Gastrocnemius medialis (tissue), 4 donors: ENCODE data around the gene MAD1L1. TPM values are rescaled to one million over a fixed set of nuclear protein-coding genes. Genes with fewer than 3 reads are reported as not detected.

Experiments used
- ATAC-seq, 2 donors: fragments of 150-250 bp; one replicate each; pipeline ENCODE4 v1.9.1; 2016
- DNase-seq, 2 donors: peaks; one replicate each; pipeline ENCODE4 v3.0.0-alpha.2; 2019
- H3K27ac ChIP-seq, 4 donors: fragments of 200-600 bp; sonication (generic); 1 replicate in 1 of 4; 2 replicates in 3 of 4; pipeline ENCODE4 v1.5.1; 2016 to 2018; ENCODE audit warnings: mild to moderate bottlenecking in 2 of 4, moderate library complexity in 1 of 4
- H3K27me3 ChIP-seq, 3 donors: fragments of 200-600 bp; sonication (generic) in 2 of 3; 1 replicate in 1 of 3; 2 replicates in 2 of 3; pipeline versions ENCODE4 v1.5.1 to v1.6.0; 2016 to 2019; ENCODE audit warnings: mild to moderate bottlenecking in 1 of 3, moderate library complexity in 1 of 3
- H3K36me3 ChIP-seq, 2 donors: fragments of 200-600 bp; sonication (generic) in 1 of 2; one replicate each; pipeline ENCODE4 v1.5.1; 2017 to 2018
- H3K4me1 ChIP-seq, 2 donors: fragments of 200-600 bp; sonication (generic) in 1 of 2; one replicate each; pipeline ENCODE4 v1.5.1; 2016 to 2017; ENCODE audit warnings: mild to moderate bottlenecking in 2 of 2
- H3K4me3 ChIP-seq, 4 donors: fragments of 200-600 bp; sonication (generic) in 3 of 4; 1 replicate in 1 of 4; 2 replicates in 3 of 4; pipeline ENCODE4 v1.5.1; 2016 to 2019; ENCODE audit warnings: mild to moderate bottlenecking in 2 of 4
- H3K9me3 ChIP-seq, 3 donors: fragments of 200-600 bp; sonication (generic) in 2 of 3; 1 replicate in 1 of 3; 2 replicates in 2 of 3; pipeline ENCODE4 v1.5.1; 2016 to 2019
- POLR2A ChIP-seq, 2 donors: fragments of 450-650 bp; IDR thresholded peaks; one replicate each; pipeline ENCODE4 v1.6.1; 2017; ENCODE audit warnings: antibody characterized with exemption in 2 of 2, mild to moderate bottlenecking in 2 of 2, moderate library complexity in 2 of 2
- in situ Hi-C, 4 donors: fragments of 200-750 bp; cut with MboI; loops; one replicate each; pipeline versions ENCODE4 v1.15.0 to v1.8.0; 2017; ENCODE audit warnings: low sequenced_read_pairs in 4 of 4
- intact Hi-C: fragments of 100-400 bp; cut with DNase I; formaldehyde crosslinking; loops from one replicate; pipeline ENCODE4 v1.15.1; 2023; ENCODE audit warnings: low total_unique reads
- total RNA-seq, 4 donors: library from RNA; depleted of rRNA; stranded (reverse); fragments of >200 nt; gene quantifications; one replicate each; pipeline versions ENCODE4 v1.1.0 to v1.2.3, GENCODE V29; 2016
- TF ChIP-seq, protein P1 (sequence below), 5 experiments: fragments of 450-650 bp in 3 of 5; fragments of 200-600 bp in 2 of 5; sonication (generic) in 2 of 5; IDR thresholded peaks in 4 of 5; conservative IDR thresholded peaks in 1 of 5; 1 replicate in 4 of 5; 2 replicates in 1 of 5; pipeline ENCODE4 v1.5.1; 2016 to 2019; ENCODE audit warnings: antibody characterized with exemption in 5 of 5, mild to moderate bottlenecking in 3 of 5, moderate library complexity in 3 of 5

The MAD1L1 gene
- total RNA-seq, 4 donors from 2014 or later = 19.7 to 32.4 (median 22.7) TPM

DNA sequence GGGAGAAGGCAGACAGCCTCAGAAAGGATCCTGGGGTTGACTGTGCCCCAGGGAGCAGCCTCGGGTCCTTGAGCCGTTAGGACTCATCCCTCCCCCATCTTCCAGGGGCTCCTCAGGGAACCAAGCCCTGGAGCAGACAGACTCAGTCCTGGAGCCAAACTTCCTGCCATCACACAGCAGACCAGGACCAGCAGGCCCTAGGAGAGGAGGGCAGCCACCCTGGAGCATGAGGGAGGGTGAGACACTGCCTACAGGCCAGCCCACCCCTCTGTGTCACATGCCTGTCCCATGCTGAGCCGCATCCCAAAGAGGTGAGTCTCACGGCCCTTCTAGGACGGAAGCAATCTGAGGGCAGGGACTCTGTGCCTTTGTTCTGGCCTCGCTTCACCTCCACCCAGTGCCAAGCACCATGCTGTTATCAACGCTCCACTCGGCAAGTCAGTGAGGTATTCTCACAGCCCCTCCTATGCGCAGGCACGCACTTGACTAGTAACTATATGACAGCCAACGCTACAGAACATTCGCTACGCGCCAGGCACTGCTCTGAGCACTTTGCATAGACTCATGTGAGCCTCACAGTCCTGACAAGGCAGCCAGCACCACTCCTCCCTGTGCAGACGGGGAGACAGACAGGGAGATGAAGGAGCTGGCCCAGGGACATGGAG, 19.1 kb downstream of the MAD1L1 start:
- TF ChIP-seq POLR2A (IDR thresholded peaks at IDR 0.05) = no peak
- TF ChIP-seq, protein P1, sequence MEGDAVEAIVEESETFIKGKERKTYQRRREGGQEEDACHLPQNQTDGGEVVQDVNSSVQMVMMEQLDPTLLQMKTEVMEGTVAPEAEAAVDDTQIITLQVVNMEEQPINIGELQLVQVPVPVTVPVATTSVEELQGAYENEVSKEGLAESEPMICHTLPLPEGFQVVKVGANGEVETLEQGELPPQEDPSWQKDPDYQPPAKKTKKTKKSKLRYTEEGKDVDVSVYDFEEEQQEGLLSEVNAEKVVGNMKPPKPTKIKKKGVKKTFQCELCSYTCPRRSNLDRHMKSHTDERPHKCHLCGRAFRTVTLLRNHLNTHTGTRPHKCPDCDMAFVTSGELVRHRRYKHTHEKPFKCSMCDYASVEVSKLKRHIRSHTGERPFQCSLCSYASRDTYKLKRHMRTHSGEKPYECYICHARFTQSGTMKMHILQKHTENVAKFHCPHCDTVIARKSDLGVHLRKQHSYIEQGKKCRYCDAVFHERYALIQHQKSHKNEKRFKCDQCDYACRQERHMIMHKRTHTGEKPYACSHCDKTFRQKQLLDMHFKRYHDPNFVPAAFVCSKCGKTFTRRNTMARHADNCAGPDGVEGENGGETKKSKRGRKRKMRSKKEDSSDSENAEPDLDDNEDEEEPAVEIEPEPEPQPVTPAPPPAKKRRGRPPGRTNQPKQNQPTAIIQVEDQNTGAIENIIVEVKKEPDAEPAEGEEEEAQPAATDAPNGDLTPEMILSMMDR (IDR thresholded peaks at IDR 0.05 in 4 of 5, conservative IDR thresholded peaks at IDR 0.05 in 1 of 5) = no peak
- DNase-seq = no peak
- intact Hi-C loops (no loop called here), in situ Hi-C loops (loop anchor here in 2 of 4 donors (25.0 kb wide), 2 partner anchors 551 to 626 kb away; partner anchors contain the start of gene ELFN1 (in 1 of the 2))
- Histone ChIP-seq H3K27me3 (no peaks in the 10 kb centered on the region), H3K4me1 (peaks cover 0 to 7% of the 10 kb centered on the region in 2 donors), H3K9me3 (no peaks in the 10 kb centered on the region), H3K4me3 (no peak overlapping the region), H3K36me3 (peaks cover 0 to 77% of the 10 kb centered on the region in 2 donors), H3K27ac (no peak overlapping the region)
- no peak for ATAC-seq

DNA sequence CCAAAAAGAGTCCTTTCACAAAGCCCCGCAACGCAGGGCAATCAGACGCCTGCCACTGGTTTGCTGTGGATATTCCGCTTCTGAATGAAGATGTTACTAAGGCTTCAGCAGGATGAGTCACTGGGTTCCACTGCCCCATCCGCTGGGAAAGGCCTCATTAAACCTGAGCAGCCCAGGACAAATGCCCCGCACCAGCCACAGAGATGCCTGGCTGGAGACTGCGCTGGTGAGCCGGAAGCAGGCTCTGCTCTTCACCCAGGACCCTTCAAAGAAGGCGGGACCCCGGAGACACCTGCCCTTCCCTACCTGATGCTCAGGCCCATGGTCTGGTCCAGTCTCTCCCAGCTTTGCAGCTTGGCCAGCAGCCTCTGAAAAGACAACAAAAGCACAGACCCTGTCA, 19.8 kb downstream of the MAD1L1 start:
- Histone ChIP-seq H3K27me3 (no peaks in the 10 kb centered on the region), H3K9me3 (no peaks in the 10 kb centered on the region), H3K27ac (no peak overlapping the region), H3K4me3 (no peak overlapping the region), H3K36me3 (peaks cover 0 to 69% of the 10 kb centered on the region in 2 donors), H3K4me1 (peaks cover 0 to 7% of the 10 kb centered on the region in 2 donors)
- intact Hi-C loops = no loop called here
- in situ Hi-C loops = loop anchor here in 2 of 4 donors (25.0 kb wide), 2 partner anchors 551 to 626 kb away; partner anchors contain the start of gene ELFN1 (in 1 of the 2)
- TF ChIP-seq, protein P1 (IDR thresholded peaks at IDR 0.05 in 4 of 5, conservative IDR thresholded peaks at IDR 0.05 in 1 of 5) = no peak
- TF ChIP-seq POLR2A (IDR thresholded peaks at IDR 0.05) = no peak
- DNase-seq = no peak
- ATAC-seq = no peak

DNA sequence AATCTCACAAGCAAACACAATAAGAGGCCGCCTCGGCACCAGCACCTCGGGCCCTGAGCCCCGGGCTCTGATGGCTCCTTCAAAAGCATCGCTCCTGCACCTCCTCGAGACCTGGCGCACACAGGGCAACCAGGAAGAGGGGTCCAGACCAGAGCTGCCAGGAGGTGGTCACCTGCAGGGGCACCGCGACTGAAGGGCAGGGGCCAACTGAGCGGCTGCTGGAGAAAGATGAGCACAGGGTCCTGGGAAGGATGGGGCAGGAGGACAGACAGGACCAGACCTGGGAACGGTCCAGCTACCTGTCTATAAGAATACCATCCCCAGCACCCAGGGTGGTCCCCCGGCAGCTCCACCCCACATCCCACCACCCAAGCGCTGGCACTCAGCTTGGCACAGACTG, 20.8 kb downstream of the MAD1L1 start:
- intact Hi-C loops (no loop called here), in situ Hi-C loops (loop anchor here in 2 of 4 donors (25.0 kb wide), 2 partner anchors 550 to 625 kb away; partner anchors contain the start of gene ELFN1 (in 1 of the 2))
- DNase-seq = no peak

DNA sequence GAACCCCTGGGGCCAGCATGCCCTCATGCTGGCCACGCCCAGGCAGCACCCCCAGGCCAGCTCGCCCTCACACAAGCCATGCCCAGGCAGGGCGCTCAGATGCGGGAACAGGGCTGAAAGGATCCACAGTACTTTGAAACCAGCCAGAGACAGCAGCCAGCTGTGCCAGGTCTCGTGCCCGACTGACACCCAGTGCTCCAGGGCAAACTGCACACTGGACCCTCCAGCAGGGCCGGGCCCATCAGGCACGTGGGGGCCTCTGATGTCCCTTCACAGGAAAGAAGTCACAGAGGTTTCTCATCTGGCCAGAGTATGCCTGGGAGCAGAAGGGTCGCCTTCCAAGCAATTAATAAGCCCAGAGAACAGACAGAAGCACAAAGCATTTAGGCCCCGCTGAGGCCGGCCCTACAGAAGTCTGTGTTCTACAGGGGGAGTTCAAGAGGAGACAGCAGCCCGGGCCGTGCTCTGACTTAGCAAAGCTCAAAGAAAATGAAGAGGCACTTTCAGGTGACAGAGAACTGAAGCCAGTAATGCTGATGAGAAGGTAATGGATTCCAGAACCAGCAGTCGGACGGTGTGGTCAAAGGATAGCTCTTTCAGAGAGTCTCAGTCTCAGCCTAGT, 21.4 kb downstream of the MAD1L1 start:
- intact Hi-C loops (no loop called here), in situ Hi-C loops (loop anchor here in 2 of 4 donors (25.0 kb wide), 2 partner anchors 549 to 624 kb away; partner anchors contain the start of gene ELFN1 (in 1 of the 2))
- H3K9me3 ChIP-seq = no peaks in the 10 kb centered on the region
- no peak overlapping the region for H3K4me3 ChIP-seq
- ATAC-seq (no peak), DNase-seq (no peak)
- no peak for TF ChIP-seq POLR2A (IDR thresholded peaks at IDR 0.05)
- TF ChIP-seq, protein P1 (IDR thresholded peaks at IDR 0.05 in 4 of 5, conservative IDR thresholded peaks at IDR 0.05 in 1 of 5) = no peak
- no peaks in the 10 kb centered on the region for H3K27me3 ChIP-seq
- peaks cover 0 to 54% of the 10 kb centered on the region in 2 donors for H3K36me3 ChIP-seq
- H3K4me1 ChIP-seq = peaks cover 0 to 7% of the 10 kb centered on the region in 2 donors
- H3K27ac ChIP-seq = no peak overlapping the region

More for the DNA sequence above, 20.8 kb downstream of the MAD1L1 start:
- no peak for ATAC-seq
- Histone ChIP-seq H3K27me3 (no peaks in the 10 kb centered on the region), H3K4me1 (peaks cover 0 to 7% of the 10 kb centered on the region in 2 donors), H3K36me3 (peaks cover 0 to 59% of the 10 kb centered on the region in 2 donors), H3K27ac (no peak overlapping the region), H3K4me3 (no peak overlapping the region), H3K9me3 (no peaks in the 10 kb centered on the region)
- TF ChIP-seq, protein P1 (IDR thresholded peaks at IDR 0.05 in 4 of 5, conservative IDR thresholded peaks at IDR 0.05 in 1 of 5) = no peak
- TF ChIP-seq POLR2A (IDR thresholded peaks at IDR 0.05) = no peak
